Renal cortex interstitium (tissue), 11 donors: ENCODE measurements around the gene ST14. TPM values are rescaled to one million over a fixed set of nuclear protein-coding genes. Genes with fewer than 3 reads are reported as not detected.
A peak's percentile ranks its signal among the peaks of the same experiment; 100 is the strongest.

Experiments
- DNase-seq, 11 donors: peaks; one replicate each; pipeline ENCODE4 v3.0.0-alpha.2; 2013; ENCODE audit warnings: low read depth in 9 of 11, low spot score in 4 of 11; ENCODE audit errors: extremely low read depth in 1 of 11
- polyA plus RNA-seq, 3 donors: library from polyadenylated mRNA; unstranded; fragments of 120-200 nt; gene quantifications; one replicate each; pipeline ENCODE4 v1.2.1, GENCODE V29; 2013; ENCODE audit not compliant: insufficient read length in 3 of 3

The ST14 gene
- polyA plus RNA-seq, 3 donors = 22.9 to 43.1 (median 29.6) TPM

DNA sequence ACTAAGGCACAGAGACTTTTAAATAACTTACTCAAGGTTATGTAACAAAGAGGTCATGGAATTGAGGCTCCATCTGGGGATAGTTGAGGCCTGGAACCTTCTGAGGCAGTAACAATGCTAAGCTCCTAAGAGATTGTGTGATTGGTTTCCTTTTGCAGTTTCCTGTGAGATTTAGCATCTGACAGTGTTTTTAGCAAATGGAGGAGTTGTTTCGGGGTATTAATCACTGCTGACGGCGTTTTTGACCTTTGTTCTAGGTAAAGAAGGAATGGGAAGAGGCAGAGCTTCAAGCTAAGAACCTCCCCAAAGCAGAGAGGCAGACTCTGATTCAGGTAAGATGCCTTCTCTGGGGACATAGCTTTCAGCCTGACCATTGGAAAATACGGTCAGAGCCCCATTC, 32.1 kb upstream of the ST14 start:
- DNase-seq = no peak

DNA sequence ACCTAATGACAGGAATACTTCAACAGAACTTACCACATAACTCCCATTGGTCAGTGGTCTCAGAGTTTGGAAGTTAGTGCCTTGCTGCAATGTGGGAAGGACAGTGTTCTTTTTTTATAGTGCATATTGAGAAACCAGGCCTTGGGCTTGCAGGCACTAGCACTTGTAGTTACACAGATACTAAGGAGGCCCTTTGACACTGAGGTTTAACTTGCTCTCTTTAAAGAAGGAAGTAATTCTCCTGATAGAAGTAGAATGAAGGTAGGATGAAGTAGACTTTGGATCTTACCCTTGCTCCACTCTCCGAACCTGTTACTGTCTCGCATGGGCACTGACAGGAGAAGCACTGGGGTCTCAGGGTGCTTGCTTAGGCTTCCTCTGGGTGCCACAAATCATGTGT, 31.0 kb upstream of the ST14 start:
- no peak for DNase-seq

DNA sequence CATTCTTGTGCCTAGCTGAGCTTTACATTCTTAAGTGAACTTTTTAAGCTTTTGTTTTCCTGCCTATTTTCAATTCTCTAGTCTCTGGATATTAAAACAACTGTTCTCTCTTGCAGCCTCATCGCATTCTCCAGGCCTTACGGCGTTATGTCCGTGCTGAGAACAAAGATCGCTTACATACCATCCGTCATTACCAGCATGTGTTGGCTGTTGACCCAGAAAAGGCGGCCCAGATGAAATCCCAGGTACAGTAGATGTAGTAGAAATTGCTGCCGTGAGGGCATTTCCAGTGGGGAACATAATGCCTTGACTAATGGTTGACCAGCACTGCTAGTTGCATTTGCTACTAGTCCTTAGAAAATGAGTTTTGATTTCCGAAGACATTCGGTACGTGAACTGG, 29.7 kb upstream of the ST14 start:
- DNase-seq = no peak

DNA sequence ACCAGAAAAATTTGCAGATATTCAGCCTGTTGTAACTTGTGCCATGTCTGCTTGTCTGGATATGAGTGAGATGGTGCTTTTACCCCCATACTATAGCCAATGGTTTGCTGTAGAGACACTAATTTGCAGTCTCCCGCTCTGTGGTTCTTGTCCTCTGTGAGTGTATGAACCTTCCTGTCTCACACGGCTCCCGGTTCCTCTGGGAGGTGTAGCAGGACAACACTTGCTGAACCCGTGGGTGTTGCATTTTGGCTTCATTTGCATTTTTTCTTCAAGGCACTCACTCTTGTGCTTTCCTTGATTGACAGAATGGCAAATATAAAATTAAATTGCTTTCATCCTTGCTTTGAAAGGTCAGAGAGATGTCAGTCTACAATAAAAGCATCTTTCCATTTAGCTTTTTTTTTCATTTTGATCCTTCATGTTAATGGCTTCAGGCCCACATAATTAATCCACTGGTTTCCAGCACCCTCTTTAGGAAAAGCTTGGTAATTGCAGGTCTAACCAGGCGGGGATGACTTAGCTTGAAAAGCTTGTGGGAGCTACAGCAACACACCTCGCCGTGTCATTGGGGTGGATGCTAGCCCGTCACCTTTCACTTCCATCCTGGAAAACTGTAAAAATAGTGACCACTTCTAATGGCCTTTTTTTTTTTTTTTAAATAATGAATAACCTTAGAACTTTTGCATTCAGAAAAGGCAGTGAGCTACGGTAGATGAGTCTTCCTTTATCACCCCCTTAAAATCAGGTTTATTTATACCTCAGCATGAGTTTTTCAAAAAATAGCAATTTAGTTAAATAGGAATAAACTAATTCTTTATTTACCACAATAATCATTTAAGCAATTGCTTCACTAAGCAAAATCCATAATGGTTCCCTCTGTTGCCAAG, 27.4 kb upstream of the ST14 start:
- peak in 8 of 11 donors; percentile 44 to 69 (median 52) for DNase-seq

DNA sequence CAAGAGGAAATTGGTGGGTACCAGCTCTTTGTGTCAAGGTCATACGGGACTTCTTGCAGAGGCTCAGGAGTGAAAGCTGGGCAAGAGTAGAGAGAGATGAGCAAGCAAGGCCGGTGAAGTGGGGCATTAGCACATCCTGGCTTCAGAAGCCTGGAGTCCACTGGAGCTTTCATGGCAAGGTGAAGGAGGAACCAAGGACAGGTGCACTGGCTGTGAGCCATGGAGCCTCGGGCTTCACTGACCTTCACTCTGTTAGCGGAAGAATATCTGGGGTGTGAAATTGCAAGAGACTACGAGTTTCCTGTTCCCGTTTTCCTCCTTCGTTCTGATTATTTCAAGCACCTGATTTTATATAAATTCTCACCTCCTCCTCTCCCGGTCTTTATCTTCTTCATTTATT, 25.9 kb upstream of the ST14 start:
- no peak for DNase-seq

DNA sequence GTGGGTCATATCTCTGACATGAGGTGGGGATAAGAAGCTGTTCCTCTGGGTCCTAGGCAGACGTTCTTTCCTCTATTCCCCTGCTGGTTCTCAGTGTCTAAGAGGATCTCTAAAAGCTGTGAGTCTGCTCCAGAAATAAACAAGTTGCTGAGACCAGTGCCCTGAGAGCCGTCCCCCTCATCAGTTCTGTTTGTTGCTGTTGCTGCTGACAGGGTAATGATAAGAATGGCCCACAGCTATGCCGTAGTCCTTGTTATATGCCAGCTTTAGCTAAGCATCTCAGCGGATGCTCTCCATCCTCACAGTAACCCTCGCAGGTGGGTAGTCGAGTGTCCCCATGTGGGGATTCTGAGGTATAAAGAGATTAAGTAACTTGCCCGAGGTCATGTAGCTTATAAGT, 23.5 kb upstream of the ST14 start:
- DNase-seq = no peak

DNA sequence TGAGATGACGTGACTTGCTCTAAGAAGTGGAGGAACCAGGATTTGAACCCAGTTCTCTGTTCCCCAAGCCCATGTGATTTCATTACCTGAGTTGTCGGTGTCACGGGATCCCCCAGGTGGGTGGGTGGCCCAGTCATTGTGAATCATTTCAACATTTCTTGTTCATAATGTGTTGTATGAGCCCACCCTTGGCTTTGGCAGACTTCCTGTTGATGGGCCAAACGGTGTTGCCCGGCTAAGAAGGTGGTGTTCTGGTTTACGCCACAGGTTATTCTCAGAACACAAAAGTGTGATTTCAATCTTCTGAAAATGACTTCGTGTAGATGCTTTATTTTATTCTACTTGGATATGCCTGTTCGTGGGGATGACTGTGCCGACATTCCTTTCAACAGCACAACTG, 21.6 kb upstream of the ST14 start:
- no peak for DNase-seq

DNA sequence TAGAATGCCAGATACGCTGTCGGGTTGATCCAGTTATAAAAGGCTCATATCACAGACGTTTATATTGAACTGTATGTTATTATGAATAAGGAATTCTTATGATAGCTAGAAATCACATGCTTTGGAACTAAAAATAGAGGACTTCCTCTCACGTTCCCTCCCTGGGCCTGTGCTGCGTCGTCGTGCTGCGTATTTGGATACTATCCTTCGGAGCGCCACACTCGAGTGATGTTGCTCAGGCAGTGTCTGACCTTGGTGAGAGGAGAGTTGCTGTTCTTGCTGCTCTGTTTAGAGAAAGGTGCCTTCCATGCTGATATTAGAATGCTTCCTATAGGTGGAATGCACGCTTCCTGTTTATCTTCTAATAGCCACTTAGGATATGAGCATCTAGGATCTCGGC, 20.2 kb upstream of the ST14 start:
- no peak for DNase-seq

DNA sequence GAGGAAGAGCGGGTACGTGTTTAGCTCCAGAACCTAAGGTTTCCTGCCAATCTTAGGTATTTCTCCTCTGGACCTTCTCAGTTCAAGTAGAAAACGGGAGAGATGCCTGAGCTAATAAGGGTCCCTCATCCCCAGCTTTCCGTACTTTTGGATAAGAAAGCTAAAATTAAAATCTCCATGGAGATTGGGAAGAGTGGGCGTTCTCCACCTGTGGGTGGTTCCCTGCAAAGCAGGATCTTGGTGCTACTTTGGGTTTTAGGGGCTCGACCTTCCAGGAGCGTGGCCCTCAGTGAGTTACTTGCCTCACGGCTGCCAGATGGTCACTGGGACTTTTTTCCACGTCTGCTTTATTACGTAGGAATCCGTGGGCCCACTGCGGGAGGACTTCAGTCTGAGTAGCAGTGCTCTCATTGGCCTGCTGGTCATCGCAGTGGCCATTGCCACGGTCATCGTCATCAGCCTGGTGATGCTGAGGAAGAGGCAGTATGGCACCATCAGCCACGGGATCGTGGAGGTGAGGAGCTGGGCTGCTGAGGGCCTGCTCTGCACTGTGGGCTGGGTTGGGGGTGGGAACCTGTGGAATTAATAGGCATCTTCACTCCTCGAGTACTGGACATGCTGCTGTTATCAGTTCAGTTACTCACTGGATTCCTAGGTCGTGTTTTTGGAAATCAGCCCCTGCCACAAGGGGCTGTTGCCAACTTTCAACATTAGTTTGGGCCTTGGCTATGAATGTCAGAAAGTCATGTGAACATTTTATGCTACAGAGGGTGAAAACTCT, 17.8 kb upstream of the ST14 start:
- no peak for DNase-seq

DNA sequence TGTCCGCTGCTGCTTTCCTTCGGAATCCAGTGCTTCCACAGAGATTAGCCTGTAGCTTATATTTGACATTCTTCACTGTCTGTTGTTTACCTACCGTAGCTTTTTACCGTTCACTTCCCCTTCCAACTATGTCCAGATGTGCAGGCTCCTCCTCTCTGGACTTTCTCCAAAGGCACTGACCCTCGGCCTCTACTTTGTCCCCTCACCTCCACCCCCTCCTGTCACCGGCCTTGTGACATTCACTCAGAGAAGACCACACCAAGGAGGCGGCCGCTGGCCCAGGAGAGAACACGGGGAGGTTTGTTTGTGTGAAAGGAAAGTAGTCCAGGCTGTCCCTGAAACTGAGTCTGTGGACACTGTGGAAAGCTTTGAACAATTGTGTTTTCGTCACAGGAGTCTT, 15.4 kb upstream of the ST14 start:
- DNase-seq = no peak

DNA sequence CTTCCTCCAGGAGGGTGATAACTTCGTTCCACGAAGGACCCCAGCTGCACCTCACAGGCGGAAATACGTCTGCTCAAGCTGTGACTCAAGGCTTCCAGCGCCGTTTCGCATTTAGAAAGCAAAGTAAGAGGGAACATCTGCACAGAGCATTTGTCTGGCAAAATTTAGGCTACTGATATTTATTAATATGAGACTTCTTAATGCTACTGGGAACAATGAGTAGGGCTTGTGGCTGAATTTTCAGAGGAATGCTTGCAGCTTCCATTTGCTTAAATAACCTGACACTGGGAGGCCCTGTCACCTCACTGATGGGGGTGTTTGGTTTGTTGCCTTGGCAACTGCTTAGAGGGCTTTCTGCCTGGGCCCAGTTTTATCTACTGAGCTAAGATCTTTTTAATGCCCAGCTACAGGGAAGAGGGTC, 14.7 kb upstream of the ST14 start:
- peak in 5 of 11 donors; percentile 26 to 67 (median 44) for DNase-seq

DNA sequence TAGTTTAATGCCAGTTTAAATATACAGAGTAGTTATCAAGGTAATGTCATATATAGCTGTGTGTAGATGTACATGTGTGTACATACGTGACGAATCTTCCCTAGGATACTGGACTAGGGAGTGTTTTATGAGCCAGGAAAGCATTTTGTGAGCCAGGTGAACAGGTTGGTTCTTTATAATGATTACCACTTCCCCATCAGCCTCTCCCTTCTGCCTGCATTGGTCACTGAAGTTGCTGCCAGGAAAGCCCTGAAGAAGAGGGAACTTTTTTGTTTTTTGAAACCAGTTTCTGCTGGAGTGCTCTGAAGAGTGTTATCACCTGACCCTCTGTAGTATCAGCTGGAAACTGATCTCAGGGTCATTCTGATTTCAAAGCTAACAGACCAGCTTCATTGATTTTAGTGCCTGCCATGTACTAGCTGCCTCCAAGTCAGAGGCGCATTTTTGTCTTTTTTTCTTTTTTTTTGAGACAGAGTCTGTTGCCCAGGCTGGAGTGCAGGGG, 14.2 kb upstream of the ST14 start:
- no peak for DNase-seq

DNA sequence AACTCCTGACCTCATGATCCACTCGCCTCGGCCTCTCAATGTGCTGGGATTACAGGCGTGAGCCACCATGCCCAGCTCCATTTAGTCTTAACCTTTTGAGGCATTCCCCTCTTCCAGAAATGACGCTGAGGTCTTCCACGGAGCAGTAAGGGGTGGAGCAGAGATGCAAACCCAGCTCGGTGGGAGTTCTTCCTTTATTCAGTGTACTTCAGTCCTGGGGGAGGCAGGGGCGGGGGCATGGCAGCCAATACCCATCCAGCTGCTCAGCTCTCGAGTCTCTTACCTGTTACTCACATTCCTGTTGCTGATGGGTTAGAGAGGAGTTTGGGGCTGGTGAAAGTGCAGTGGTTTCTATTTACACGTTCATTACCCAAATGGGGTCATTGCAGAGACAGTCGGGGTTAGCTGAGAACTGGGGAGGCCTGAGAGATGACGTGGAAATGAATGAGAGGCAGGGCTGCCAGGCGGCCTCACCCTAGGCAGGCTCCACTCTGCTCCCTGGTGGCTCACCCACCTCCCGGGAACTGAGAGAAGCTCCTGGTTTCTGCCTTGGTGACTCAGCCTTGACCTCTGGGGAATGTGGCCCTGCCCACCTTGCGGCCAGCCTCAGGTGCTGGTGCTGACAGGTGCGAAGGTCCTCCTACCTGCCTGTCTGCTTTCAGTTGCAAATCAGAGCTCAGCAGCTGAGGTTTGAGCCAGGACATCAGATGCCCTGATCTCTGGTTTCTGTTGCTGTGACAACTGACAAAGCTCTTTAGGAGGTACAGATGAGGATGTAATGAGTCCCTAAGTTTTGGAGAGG, 13.4 kb upstream of the ST14 start:
- no peak for DNase-seq

DNA sequence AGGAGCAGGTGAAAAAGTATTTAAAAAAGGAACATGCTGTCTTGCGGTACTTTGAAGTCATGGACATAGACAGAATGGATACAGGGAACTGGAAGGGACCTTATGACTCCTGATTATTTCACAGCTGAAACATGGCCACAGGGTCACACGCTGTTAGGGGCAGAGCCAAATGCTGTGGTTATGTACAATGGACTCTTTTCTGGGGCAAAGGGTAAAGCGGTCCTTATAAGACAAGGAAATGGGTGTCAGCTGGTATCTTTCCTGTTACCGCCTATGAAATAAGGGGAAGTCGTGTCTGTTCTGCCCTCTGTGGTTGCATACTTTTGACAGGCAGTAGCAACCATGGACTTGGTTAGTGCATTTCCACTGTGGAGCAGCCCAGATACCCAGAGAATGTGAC, 12.8 kb upstream of the ST14 start:
- DNase-seq = no peak

DNA sequence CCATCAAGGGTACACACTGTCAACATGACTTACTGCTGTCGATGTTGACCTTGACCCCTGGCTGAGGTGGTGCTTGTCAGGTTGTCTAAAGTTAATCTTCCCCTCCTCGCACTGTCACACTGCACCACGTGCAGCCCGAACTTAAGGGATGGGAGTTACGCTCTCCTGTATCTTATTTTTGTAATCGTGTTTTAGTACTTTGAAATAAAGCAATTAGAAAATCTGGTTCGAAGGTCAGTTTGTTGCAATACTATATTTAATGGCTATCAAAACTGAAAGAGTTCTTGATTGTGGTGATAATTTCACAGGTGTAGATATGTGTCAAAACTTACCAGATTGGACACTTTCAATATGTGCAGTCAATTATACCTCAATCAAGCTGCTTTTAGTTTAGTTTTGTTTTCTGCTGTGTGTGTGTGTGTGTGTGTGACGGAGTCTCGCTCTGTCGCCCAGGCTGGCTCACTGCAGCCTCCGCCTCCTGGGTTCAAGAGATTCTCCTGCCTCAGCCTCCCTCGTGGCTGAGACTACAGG, 10.7 kb upstream of the ST14 start:
- DNase-seq = no peak

DNA sequence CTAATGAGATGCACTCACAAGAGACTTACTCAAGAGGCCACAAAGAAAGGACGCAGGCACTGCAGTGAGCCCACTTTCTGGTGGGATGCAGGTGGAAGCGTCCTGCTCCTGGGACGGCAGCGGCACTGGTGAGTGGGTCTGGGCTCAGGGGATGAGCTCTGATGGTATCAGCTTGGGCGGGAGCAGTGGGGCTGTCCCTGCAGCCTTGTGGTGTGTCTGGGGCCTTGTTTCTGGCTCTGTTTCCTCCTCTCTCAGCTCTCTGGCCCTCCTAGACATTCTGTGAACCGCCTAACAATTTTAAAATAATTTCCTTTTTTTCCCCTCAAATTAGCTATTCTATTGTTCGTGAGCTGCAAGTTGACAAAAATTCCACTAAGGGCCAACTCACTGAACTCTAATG, 8.8 kb upstream of the ST14 start:
- DNase-seq = no peak

DNA sequence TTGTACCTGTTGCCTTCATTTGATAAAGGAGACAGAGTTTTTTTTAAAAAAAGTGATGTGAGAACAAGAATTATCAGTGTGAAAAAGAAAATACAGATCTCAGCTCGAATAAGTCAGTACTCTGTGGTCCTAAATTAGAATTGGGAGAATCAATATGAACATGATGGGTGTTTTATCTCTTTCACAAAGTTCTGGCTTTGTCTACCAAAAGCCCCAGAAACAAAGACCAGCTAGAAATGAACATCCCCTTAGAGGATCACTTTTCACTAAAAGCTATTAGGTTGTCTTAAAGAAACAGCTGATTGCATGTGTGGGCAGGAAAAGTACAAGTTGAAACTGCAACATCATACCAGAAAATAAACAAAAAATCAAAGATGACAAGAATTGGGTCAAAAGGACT, 8.4 kb upstream of the ST14 start:
- DNase-seq = no peak

DNA sequence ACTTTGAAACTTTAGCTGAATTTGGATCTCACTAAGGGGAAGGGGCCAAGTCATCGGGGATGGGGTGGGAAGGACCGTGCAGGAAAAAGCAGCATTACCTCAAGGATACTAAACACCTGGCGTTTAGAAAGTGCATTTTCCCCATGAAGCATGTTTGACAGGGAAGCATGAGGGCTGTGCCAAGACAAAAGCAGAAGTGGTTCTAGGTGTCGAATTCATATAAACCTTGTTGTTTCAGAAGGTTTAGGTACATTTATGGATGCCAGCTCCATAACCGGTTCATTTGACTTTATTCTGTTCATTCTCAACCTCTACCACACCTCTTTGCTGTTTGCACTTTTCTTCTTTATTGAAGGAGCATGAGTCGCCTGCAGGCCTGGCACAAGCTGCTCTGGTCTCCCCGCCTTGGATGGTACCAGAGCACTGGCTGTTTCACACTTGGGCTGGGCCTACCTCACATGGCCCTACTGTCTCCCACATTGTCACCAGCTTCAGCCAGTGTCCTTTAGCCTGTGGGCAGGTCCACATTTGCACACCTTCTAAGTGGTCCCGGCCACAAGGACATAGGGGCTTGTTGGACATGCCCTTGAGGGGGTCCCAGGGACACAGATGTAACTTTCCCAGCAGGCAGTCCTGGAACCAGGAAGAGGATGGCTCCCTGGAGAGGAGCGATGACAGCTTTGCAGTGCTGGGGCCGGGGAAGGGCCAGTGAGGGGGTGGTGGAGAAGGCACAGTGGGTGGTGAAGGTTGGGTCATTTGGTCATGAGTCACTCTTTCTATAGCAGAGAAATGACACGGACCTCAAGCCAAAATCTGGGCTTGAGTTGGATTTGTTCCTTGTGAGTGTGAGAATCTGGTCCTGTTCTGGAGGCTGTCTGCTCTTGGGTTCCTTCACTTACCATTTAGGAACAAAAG, 3.2 kb upstream of the ST14 start:
- no peak for DNase-seq
